Muscle of leg (tissue), 11 donors: Measurements from ENCODE around the gene SLC49A3. TPM values are rescaled to one million over a fixed set of nuclear protein-coding genes. Genes with fewer than 3 reads are reported as not detected.
"Not testable (repeated sequence)": the region's sequence is repeated elsewhere in the genome, so short reads cannot be mapped to it uniquely, and the experiment has no call there.

ENCODE experiments used
- DNase-seq: peaks from one replicate; pipeline ENCODE4 v3.0.0; 2013
- H3K27ac ChIP-seq: one replicate; pipeline ENCODE4 v1.5.1; 2013; ENCODE audit warnings: mild to moderate bottlenecking, low read length, control low read depth
- H3K27me3 ChIP-seq: one replicate; pipeline ENCODE4 v1.6.1; 2013; ENCODE audit warnings: low read length; ENCODE audit not compliant: control insufficient read depth, insufficient read depth
- H3K36me3 ChIP-seq: one replicate; pipeline ENCODE4 v1.6.1; 2013; ENCODE audit warnings: low read length; ENCODE audit not compliant: control insufficient read depth, insufficient read depth
- H3K4me1 ChIP-seq: one replicate; pipeline ENCODE4 v1.6.1; 2013; ENCODE audit warnings: low read length; ENCODE audit not compliant: control insufficient read depth, insufficient read depth
- H3K4me3 ChIP-seq: one replicate; pipeline ENCODE4 v1.5.1; 2013; ENCODE audit warnings: low read length, control low read depth
- H3K9me3 ChIP-seq: replicated peaks from 2 replicates; pipeline ENCODE4 v1.6.1; 2013; ENCODE audit warnings: low read depth, low read length; ENCODE audit not compliant: control insufficient read depth
- WGBS: methylation state at CpG from one replicate; pipeline ENCODE4 v1.1.5; 2013; ENCODE audit warnings: missing lambda C conversion rate; ENCODE audit not compliant: insufficient coverage; 5-methylcytosine and 5-hydroxymethylcytosine counted together
- polyA plus RNA-seq, 8 donors: library from polyadenylated mRNA; unstranded; fragments of 120-200 nt; gene quantifications; one replicate each; pipeline versions ENCODE4 v1.2.1 to v1.2.3, GENCODE V29; 2013; ENCODE audit warnings: inconsistent platforms in 1 of 8, low replicate concordance in 1 of 8; ENCODE audit not compliant: insufficient read length in 8 of 8, insufficient read depth in 1 of 8
- total RNA-seq: library from RNA; stranded (reverse); fragments of 120-200 nt; gene quantifications from one replicate; pipeline ENCODE4 v1.2.4, GENCODE V29; 2013

The SLC49A3 gene
- total and polyA plus RNA-seq, 9 donors, result 2.9 to 26.4 (median 17.7) TPM

DNA sequence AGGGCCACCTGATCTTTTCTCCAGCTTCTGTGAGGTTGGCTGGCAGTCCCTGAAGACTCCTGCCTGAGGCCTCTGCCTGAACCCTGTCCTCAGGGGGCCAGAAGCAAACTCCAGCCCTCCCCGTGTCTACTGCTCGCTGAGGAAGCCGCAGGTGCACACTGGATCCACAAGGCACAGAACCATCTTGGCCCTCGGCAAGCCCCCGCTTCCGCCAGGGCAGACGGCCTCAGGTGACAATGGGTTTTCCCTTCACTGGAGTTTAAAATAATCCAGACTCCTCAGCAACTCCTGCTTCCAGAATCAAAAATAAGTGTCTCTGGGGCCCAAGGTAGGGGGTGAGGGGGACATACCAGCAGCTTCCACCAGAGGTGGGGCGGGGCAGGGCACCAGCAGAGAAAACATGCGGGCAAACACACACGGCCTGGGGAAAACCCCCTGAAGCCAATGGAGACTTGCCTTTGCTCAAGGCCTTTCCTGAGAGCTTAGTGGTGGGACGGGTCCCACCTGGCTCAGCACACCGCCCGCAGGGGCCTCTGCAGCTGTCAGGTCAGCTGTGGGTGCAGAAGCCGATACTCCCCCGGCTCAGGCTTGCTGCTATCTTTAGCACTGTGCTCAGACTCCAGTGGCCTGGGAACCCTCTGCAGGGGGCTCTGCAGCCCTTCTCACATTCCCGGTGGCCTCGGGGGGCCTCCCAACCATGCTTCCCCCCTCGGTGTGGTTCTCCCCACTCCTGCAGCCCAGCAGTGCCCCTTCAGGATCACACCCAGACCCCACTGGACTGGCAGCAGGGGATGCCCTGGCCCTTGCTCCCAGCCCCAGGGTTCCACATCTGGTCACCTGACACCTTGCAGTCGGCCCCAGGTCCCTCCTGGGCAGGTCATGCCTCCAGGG lies 12.7 kb downstream of the SLC49A3 start:
- Histone ChIP-seq H3K4me1 (peaks cover 71% of the 10 kb centered on the region), H3K36me3 (peaks cover 31% of the 10 kb centered on the region), H3K9me3 (no peaks in the 10 kb centered on the region), H3K27me3 (no peaks in the 10 kb centered on the region), H3K27ac (peak overlapping the region; percentile 94), H3K4me3 (peak overlapping the region; percentile 90)
- peak; percentile 81 for DNase-seq
- 47% methylated on average over 15 of the region's 19 CpGs for WGBS

DNA sequence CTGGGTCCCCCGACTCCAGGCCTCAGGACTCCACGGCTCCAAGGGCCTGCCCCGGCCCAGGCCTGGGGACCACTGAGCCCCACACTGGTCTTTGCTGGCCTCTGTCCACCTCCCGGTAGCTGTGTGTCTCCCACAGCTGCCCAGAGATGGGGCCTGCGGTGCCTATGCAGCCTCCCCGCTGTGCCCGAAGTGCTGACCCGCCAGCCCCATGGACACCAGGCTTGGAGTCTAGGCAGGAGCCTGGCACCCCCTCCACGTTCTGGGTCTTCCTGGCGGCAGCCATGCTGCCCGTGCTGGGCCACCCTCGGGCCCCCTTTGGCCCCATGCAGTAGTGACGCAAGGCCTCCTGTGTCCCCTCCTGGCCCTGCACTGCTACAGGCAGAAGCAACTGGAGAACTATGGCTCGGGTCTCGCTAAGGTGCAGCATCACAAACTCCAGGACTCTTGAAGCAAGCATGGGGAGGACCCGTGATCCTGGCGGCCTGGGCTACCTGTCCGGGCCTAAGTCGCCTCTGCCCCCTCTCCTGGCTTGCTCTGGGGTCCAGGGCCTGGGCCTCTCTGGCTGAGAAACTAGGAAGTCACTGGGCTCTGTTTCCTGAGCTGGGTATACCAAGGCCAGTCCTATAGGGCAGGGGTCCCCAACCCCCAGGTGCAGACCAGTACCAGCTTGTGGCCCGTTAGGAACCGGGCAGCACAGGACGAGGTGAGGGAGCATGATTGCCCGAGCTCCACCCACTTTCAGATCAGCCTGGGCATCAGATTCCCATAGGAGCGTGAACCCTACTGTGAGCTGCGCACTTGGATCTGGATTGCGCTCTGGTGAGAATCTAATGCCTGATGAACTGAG lies 13.7 kb downstream of the SLC49A3 start:
- Histone ChIP-seq H3K4me1 (peaks cover 61% of the 10 kb centered on the region), H3K27me3 (no peaks in the 10 kb centered on the region), H3K36me3 (peaks cover 28% of the 10 kb centered on the region), H3K4me3 (peak overlapping the region; percentile 90), H3K27ac (peak overlapping the region; percentile 94), H3K9me3 (no peaks in the 10 kb centered on the region)
- WGBS, result 55% methylated on average over 23 of the region's 26 CpGs
- peak; percentile 50 for DNase-seq

DNA sequence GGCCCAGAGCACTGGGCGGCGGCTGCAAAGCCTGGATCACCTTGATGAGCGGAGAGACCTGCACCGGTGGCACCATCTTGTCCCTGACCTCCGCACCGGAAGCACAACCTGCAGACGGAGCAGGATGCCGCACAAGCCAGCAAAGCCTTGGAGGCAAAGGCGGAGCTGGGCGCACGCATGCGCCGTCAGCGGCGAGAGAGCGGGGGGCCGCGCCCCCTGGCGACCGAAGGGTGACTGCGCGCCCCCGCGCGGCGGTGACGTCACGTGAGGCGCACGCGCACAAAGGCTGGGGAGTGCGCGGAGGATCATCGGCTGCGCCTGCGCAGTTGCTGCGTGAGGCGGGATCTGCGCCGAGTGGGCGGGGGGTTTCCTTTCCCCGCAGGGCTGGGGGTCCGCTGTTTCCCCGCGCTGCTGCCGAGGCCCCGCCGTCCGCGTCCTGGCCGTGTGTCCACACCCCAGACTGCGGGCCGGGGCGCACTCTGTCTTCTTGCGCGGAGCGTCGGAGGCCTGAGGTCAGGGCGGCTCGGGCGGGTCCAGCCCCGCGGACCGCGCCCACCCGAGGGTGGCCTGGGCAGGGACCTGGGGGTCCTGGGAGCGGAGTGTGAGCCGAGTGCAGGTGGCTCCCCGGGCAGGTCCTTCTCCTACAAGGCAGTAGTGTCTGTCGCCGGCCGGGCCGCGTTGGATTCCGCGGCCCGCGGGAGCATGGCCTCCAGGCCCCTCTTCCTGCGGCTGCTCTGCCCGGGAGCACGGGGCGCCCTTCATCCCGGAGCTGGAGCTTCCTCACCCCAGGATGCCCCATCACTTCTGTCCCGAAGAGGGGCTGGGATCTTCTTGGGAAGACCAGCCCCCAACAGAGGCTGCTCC lies 14.5 kb downstream of the SLC49A3 start, which contains the start of the genes ATP5ME and MYL5:
ATP5ME (minus strand) TSS at position 105 of the 864 bp plus-strand sequence; CDS start at position 76, 29 bp downstream.
MYL5 (plus strand) TSS at position 371 of the 864 bp plus-strand sequence. CDS start 3,485 bp downstream, outside the sequence.
- peak; percentile 98 for DNase-seq
- WGBS, result under 1% methylated on average over 81 of the region's 84 CpGs
- peaks cover 52% of the 10 kb centered on the region for H3K4me1 ChIP-seq
- no peaks in the 10 kb centered on the region for H3K9me3 ChIP-seq
- peak within 1 kb of the TSS; percentile 94 for H3K27ac ChIP-seq
- peak within 1 kb of the TSS; percentile 90 for H3K4me3 ChIP-seq
- no peaks in the 10 kb centered on the region for H3K27me3 ChIP-seq
- H3K36me3 ChIP-seq, result peaks cover 24% of the 10 kb centered on the region

DNA sequence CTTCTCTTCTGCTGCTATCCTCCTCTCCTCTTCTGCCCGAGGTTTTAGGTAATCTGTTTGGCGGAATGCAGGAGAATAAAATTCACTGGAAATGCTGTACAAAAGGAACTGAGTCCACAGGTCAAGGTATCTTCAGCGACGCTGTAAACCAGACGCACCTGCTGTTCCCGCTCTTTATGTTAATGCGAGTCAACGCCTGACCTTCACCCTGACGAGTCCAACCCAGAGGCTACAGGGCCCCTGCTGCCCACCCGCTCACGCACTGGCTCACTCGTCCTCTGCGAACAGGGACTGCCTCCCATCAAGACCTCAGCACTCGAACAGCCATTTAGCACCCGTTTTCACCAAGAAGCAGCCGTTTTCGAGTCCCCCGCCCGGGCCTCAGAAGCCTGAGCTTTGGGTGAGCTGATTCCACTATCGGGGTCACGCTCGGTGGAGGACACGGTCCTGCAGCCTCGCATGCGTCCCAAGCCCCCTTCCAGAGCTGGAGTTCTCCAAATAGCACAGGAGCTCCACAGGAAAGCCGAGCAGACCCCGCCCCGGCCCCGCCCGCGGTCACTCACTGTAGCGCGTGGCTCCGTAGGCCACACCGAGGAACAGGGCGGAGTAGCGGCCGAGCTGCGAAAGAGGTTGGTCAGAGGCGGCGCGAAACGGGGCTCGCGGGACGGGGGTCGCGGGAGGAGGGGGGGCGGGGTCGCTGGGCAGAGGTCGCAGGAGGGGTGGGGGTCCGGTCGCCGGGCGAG lies 15.4 kb downstream of the SLC49A3 start:
- Histone ChIP-seq H3K27ac (no peak overlapping the region), H3K36me3 (peaks cover 22% of the 10 kb centered on the region), H3K4me3 (peak overlapping the region; percentile 59), H3K27me3 (no peaks in the 10 kb centered on the region), H3K9me3 (no peaks in the 10 kb centered on the region), H3K4me1 (peaks cover 45% of the 10 kb centered on the region)
- DNase-seq, result peak; percentile 53
- WGBS, result 5% methylated on average over 41 of the region's 55 CpGs

DNA sequence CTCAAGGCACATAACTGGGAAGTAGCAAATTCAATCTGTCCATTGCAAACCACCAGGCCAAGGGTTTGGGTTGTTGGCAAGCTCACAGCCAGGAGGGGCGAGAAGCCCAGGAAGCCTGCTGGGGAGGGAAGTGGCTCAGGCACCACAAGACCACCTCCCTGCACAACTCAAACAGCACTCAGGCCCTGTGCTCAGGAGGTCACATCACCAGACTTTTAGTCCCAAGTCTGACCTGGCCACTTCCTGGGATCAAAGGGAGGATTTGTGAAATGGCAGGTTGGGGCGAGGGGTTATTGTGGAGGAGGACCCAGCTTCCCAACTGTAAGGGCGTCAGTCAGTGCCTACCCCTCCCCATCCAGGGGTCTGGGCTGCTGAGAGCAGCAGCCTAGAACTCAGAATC lies 17.2 kb downstream of the SLC49A3 start:
- DNase-seq, result no peak
- no peaks in the 10 kb centered on the region for H3K27me3 ChIP-seq
- H3K36me3 ChIP-seq, result peaks cover 22% of the 10 kb centered on the region
- H3K27ac ChIP-seq, result no peak overlapping the region
- no peak overlapping the region for H3K4me3 ChIP-seq
- H3K9me3 ChIP-seq, result no peaks in the 10 kb centered on the region
- WGBS, result no CpG with 5 or more reads among the region's 3 CpGs
- peaks cover 29% of the 10 kb centered on the region for H3K4me1 ChIP-seq

DNA sequence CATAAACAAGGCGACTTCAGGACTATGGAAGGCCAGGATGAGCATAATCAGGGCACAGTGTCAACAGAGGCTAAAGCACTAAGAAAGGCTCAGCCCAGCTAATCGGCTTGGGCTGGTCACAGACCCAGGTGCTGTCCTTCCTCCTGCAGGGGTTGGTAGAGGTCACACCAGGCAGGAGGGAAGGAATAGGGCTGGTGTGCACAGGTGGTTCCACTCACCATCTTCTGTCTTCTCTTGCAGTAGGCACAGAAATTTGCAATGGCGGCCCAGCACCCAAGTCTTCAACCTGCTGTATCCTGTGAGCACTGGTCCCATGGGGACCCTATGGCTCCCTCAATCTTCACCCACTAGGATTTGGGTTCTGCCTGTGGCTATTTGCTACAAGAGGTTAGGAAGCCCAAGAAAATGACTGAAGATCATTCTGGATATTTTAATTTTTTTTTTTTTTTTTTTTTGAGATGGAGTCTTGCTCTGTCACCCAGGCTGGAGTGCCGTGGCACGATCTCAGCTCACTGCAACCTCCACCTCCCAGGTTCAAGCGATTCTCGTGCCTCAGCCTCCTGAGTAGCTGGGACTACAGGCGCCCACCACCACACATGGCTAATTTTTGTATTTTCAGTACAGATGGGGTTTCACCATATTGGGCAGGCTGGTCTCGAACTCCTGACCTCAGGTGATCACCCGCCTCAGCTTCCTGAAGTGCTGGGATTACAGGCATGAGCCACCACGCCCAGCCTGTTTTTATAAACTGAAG lies 19.0 kb downstream of the SLC49A3 start:
- 90% methylated on average over 6 of the region's 11 CpGs for WGBS
- not testable (repeated sequence) for H3K9me3 ChIP-seq, H3K27me3 ChIP-seq, H3K4me3 ChIP-seq, DNase-seq, H3K27ac ChIP-seq
- peaks cover 22% of the 10 kb centered on the region for H3K36me3 ChIP-seq
- peaks cover 22% of the 10 kb centered on the region for H3K4me1 ChIP-seq

DNA sequence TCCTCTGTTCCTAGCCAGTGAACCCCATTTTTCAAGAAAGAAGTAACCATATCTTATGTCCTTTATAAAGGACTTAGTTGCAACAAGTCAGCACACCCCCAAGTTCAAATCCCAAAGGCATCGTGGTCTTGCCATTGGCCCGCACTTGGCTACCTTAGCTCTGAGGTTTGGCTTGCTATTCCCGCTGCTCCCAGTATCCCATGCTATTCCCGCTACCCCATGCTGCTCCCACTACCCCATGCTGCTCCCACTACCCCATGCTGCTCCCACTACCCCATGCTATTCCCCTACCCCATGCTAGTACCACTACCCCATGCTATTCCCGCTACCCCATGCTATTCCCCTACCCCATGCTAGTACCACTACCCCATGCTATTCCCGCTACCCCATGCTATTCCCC lies 20.7 kb downstream of the SLC49A3 start:
- H3K9me3 ChIP-seq, H3K27me3 ChIP-seq, H3K4me3 ChIP-seq, DNase-seq, H3K27ac ChIP-seq: not testable (repeated sequence)
- 91% methylated on average over 6 of the region's 6 CpGs for WGBS
- peaks cover 22% of the 10 kb centered on the region for H3K36me3 ChIP-seq
- H3K4me1 ChIP-seq, result peaks cover 24% of the 10 kb centered on the region

DNA sequence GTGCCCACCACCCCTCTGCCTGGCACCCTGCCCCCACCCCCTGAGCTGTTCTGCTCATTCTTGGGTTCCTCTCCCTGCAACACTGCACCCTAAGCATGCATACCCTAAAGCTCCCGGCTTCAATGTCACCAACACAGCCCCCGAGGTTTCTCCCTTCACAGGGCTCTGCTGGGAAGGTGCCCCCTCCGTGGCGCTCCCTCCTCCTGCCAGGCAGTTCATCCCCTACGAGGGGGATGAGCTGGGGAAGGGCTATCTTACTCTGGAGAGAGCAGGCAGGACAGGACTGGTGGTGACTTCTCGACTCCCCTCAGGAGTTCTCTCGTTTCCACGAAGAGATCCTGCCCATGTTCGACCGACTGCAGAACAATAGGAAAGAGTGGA lies 21.4 kb downstream of the SLC49A3 start:
- Histone ChIP-seq H3K9me3 (no peaks in the 10 kb centered on the region), H3K27ac (no peak overlapping the region), H3K4me1 (peaks cover 24% of the 10 kb centered on the region), H3K4me3 (no peak overlapping the region), H3K27me3 (peaks cover 2% of the 10 kb centered on the region), H3K36me3 (peaks cover 15% of the 10 kb centered on the region)
- no peak for DNase-seq
- 51% methylated on average over 5 of the region's 10 CpGs for WGBS
